Measurements from ENCODE around the gene B9D1. TPM values are rescaled to one million over a fixed set of nuclear protein-coding genes. Genes with fewer than 3 reads are reported as not detected.

The B9D1 gene
- total and polyA plus RNA-seq, 12 donors, result 5.3 to 18.8 (median 10.4) TPM

GRCh38 chr17:19347323-19348080 is 15.0 kb downstream of the B9D1 start:
- no peaks in the 10 kb centered on the region for H3K9me3 ChIP-seq
- no peaks in the 10 kb centered on the region for H3K36me3 ChIP-seq
- no peak overlapping the region for H3K4me3 ChIP-seq
- H3K4me1 ChIP-seq, result peaks cover 11 to 51% (median 35%) of the 10 kb centered on the region in 9 donors
- intact Hi-C loops (cut with DNase I), result no loop called here
- WGBS, 2 donors, result 87 to 88% methylated on average over 13 of the region's 13 CpGs
- peak in 1 of 8 donors; percentile 7 for ATAC-seq
- no peak for DNase-seq
- peak overlapping the region in 9 of 10 donors; percentile 46 to 84 (median 77) for H3K27ac ChIP-seq
- TF ChIP-seq CTCF (IDR thresholded peaks at IDR 0.05), result no peak
- no peaks in the 10 kb centered on the region for H3K27me3 ChIP-seq

GRCh38 chr17:19346351-19347255 is 15.9 kb downstream of the B9D1 start:
- Histone ChIP-seq H3K27ac (peak overlapping the region in 9 of 10 donors; percentile 46 to 84 (median 77)), H3K9me3 (no peaks in the 10 kb centered on the region), H3K27me3 (no peaks in the 10 kb centered on the region), H3K36me3 (no peaks in the 10 kb centered on the region), H3K4me1 (peaks cover 11 to 59% (median 39%) of the 10 kb centered on the region in 9 donors), H3K4me3 (no peak overlapping the region)
- WGBS, 2 donors, result 56 to 65% methylated on average over 19 of the region's 19 CpGs
- TF ChIP-seq CTCF (IDR thresholded peaks at IDR 0.05), result no peak
- peak; percentile 50 to 86 (median 78) for ATAC-seq
- DNase-seq, result peak; percentile 67 to 85
- intact Hi-C loops (cut with DNase I), result no loop called here

- DNase-seq (no peak), ATAC-seq (no peak)
- no peak overlapping the region for H3K4me3 ChIP-seq
- H3K36me3 ChIP-seq, result no peaks in the 10 kb centered on the region
- TF ChIP-seq CTCF (IDR thresholded peaks at IDR 0.05), result no peak
- WGBS, 2 donors, result 85% methylated on average over 13 of the region's 13 CpGs
- intact Hi-C loops (cut with DNase I), result no loop called here
- peaks cover 11 to 59% (median 39%) of the 10 kb centered on the region in 9 donors for H3K4me1 ChIP-seq
- peak overlapping the region in 9 of 10 donors; percentile 46 to 84 (median 77) for H3K27ac ChIP-seq
- no peaks in the 10 kb centered on the region for H3K27me3 ChIP-seq
- H3K9me3 ChIP-seq, result no peaks in the 10 kb centered on the region
Observed at GRCh38 chr17:19345486-19346350, 16.8 kb downstream of the B9D1 start.

- no peak overlapping the region for H3K27ac ChIP-seq
- H3K4me1 ChIP-seq, result peaks cover 11 to 59% (median 39%) of the 10 kb centered on the region in 9 donors
- H3K4me3 ChIP-seq, result no peak overlapping the region
- H3K27me3 ChIP-seq, result no peaks in the 10 kb centered on the region
- no peak for ATAC-seq
- intact Hi-C loops (cut with DNase I), result no loop called here
- no peak for DNase-seq
- no peaks in the 10 kb centered on the region for H3K36me3 ChIP-seq
- no peak for TF ChIP-seq CTCF (IDR thresholded peaks at IDR 0.05)
- WGBS, 2 donors, result 93 to 94% methylated on average over 7 of the region's 7 CpGs
- H3K9me3 ChIP-seq, result no peaks in the 10 kb centered on the region
Observed at GRCh38 chr17:19345067-19345460, 17.5 kb downstream of the B9D1 start.
